HG03565 (cell line): ENCODE results near the gene ITGB1.

ENCODE experiments used
- ATAC-seq: cut with Tn5 transposase; IDR thresholded peaks from one replicate; pipeline ENCODE4 v1.9.1; 2021; ENCODE audit warnings: mild to moderate bottlenecking, moderate library complexity; ENCODE audit not compliant: unreplicated experiment

The ITGB1 gene

DNA sequence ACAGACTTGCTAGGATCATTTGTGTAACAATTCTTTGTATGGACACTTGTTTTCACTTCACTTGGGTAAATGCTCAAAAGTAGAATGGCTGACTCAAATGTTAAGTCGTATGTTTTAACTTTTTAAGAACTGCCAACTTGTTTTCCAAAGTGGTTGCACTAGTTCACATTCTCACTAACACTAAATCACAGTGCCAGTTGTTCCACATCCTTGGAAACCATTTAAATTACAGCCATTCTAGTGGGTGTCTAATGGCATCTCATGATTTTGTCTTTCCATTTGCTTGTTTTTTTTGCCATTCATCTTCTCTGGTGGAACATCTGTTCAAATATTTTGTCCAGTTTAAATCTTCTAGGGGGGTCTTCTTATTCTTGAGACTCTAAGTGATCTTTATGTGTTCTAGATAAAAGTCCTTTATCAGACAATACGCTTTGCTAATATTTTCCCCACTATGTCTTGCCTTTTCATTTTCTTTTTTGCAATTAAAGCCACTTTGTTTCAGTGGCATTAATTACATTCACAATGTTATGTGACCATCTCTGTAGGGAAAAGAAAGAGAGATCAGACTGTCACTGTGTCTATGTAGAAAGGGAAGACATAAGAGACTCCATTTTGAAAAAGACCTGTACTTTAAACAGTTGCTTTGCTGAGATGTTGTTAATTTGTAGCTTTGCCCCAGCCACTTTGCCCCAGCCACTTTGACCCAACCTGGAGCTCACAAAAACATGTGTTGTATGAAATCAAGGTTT lies 63.9 kb downstream of the ITGB1 start:
- ATAC-seq: no peak

DNA sequence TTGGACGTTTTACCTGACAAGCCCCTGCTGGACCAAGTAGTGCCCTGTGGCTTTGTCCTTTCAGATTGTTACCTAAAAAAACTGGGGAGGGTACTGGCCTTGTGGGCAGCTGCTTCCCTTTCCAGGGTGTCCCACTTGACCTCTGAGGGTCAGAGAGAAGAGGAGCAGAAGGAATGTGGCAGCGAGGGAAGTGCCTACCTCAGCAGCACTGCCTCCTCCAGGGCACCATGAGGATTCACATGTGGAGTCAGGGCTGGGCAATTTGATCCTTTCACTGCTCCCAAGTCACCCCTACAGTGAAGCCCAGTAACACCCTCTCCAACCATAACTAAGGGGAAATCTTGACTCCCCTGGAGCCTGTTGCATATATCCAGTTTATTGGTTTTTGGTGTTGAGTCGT lies 64.6 kb downstream of the ITGB1 start:
- no peak for ATAC-seq

- ATAC-seq: no peak
Measured at GRCh38 chr10:32891261-32891660, 66.8 kb downstream of the ITGB1 start.

GRCh38 chr10:32890444-32890843 lies 67.6 kb downstream of the ITGB1 start:
- no peak for ATAC-seq

DNA sequence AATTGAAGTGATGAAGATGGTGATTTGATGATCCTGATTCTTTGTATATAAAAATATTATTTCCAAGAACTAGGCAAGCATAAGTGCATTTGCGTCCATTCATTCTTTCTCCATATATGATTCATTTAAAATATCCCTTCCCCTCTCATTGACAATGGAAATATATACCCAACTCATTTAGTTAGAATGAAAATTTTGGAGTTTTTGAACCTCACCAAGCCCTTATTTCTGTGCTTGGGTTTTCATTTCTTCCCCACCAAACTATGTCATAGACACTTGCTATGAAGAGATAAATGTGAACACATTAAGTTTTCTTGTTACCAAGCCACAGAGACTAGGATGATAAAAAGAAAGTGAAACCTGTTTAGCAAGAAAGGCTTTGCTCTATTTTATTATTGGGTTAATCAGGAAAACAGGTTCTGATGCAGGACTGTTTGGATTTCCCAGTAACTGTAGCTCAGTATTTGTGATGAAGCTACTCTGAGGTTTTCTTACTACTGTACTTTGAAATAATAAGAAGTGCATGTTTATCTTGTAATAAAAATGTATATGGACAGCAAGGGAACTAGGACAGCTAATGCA lies 68.3 kb downstream of the ITGB1 start:
- no peak for ATAC-seq

- ATAC-seq: no peak
Measured at GRCh38 chr10:32888161-32888927, 69.7 kb downstream of the ITGB1 start.

DNA sequence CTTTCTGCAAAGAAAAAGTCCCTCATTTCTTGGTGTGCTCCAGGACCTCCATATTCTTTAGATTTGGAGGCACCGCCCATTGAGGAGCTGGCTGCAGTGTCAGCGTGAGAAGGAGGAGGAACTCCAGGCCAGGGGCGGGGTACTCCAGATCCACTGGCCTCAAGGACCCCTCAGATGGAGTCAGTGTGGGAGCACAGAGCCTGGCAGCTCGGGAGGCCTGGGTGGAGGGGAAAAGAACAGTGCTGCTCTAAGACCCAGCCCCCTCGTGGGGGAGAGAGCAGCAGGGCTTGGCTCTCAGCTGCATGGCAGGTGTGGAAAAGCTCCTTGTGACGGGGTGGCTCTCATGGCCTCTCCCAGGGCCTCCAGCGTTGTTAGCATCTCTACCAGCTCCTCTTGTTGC lies 70.5 kb downstream of the ITGB1 start:
- no peak for ATAC-seq

- no peak for ATAC-seq
Measured at GRCh38 chr10:32882076-32882475, 76.0 kb downstream of the ITGB1 start.

- ATAC-seq: no peak
Measured at GRCh38 chr10:32878646-32879045, 79.4 kb downstream of the ITGB1 start.

DNA sequence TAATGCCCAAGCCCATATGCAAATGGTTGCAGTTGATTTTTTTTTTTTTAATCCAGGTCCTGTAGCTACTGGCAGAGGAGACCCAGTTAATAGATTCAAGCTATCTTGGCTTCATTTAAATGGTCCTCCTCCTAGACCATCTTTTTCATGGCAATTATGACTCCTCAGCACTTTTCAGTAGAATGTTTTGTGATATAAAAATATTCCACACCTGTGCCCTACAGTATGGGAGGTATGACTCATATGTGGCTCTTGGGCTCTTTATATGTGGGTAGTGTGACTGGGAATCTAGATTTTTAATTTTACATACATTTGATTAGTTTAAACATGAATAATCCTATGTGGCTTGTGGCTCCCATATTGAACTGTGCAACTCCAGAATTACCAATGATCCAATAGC lies 80.1 kb downstream of the ITGB1 start:
- no peak for ATAC-seq

DNA sequence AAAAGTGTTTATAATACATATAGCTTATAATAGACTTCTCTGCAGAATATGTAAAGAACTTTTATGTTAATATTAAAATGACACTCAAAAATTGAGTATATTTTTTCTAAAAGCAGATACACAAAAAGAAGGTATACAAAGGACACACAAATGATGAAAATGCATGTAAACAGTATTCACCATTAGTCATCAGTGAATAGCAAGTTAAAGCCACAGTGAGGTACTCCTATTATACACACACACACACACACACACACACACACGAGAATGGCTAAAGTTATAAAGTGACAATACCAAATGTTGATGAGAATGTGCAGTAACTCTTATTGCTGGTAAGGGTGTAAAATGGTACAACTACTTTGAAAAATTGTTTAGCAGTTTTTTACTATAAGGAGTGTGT lies 92.9 kb downstream of the ITGB1 start:
- no peak for ATAC-seq

DNA sequence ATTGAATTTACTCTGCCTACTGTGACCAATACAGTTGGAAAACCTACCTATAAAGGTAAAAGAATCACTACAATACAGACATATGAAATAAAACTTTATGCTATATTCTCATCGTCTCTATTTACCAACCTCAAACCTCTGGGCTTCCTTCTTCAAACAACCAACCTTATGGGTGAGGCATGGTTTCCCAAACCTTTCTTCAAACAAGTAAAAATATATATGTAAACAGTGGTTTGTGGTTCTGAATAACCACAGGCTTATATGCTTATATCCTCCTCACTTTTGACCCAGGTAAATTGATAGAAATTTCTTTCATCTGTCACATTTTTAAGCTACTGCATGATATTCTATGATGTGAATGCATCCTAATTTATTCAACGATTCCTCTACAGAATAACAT lies 103.6 kb downstream of the ITGB1 start:
- ATAC-seq: no peak

DNA sequence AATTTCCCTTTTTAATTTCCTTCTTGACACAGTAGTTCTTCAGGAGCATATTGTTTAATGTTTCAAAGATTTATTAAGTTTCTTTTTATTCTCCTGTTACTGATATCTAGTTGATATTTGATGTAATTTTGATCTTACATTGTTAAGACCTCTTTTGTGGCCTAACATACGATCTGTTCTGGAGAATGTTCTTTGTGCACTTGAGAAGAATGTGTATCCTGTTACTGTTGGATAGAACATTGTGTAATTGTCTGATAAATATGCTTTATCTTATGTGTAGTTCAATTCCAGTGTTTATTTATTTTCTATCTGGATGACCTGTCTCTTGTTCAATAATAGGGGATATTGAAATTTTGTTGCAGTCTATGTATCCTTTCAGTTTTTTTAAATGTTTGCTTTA lies 106.7 kb downstream of the ITGB1 start:
- ATAC-seq: no peak
